PC-9 (cell line): ENCODE measurements around the gene AFAP1. TPM values are rescaled to one million over a fixed set of nuclear protein-coding genes. Genes with fewer than 3 reads are reported as not detected.

Experiments used
- BruUV-seq: library from RNA; stranded (reverse); fragments of 400-500 nt; replicated peaks from 2 replicates; lab custom pipeline; 2021; lab: Mats Ljungman, UMichigan
- CTCF ChIA-PET: fragments of 300-600 bp; sonication (Branson Sonifier 250); formaldehyde crosslinking; loops from one replicate; lab custom pipeline; 2022; ENCODE audit warnings: antibody characterized with exemption; lab: Charles Lee
- POLR2A ChIA-PET: fragments of 300-600 bp; sonication (Branson Sonifier 250); formaldehyde crosslinking; loops from one replicate; lab custom pipeline; 2022; ENCODE audit warnings: antibody characterized with exemption; ENCODE audit not compliant: unreplicated experiment; lab: Charles Lee
- DNase-seq, 2 experiments: peaks; one replicate each; pipeline versions ENCODE4 v3.0.0 to v3.0.0-alpha.2; 2015 to 2022; ENCODE audit warnings: mixed read lengths in 1 of 2
- H2AFZ ChIP-seq: fragments of 200-600 bp; sonication (generic); 2 replicates; pipeline ENCODE4 v1.8.1; 2017; ENCODE audit warnings: antibody characterized with exemption
- H3F3A ChIP-seq: fragments of 200-600 bp; sonication (generic); 2 replicates; pipeline ENCODE4 v1.8.1; 2017; ENCODE audit warnings: antibody characterized with exemption, mild to moderate bottlenecking, low read depth; ENCODE audit not compliant: insufficient read depth
- H3K27ac ChIP-seq: fragments of 200-600 bp; sonication (generic); 2 replicates; pipeline ENCODE4 v1.6.1; 2016; ENCODE audit warnings: mixed run types
- H3K27me3 ChIP-seq: fragments of 200-600 bp; sonication (generic); 2 replicates; pipeline ENCODE4 v1.6.1; 2016; ENCODE audit warnings: low read depth, mixed run types; ENCODE audit not compliant: insufficient read depth
- H3K36me3 ChIP-seq: fragments of 200-600 bp; sonication (generic); 2 replicates; pipeline ENCODE4 v1.6.1; 2016; ENCODE audit warnings: low read depth, mixed run types
- H3K4me1 ChIP-seq: fragments of 200-600 bp; sonication (generic); replicated peaks from 2 replicates; pipeline ENCODE4 v1.6.1; 2016; ENCODE audit warnings: mixed run types; ENCODE audit not compliant: insufficient read depth
- H3K4me2 ChIP-seq: fragments of 200-600 bp; sonication (generic); 2 replicates; pipeline ENCODE4 v1.6.1; 2017; ENCODE audit warnings: mixed run types
- H3K4me3 ChIP-seq: fragments of 200-600 bp; sonication (generic); 2 replicates; pipeline ENCODE4 v1.6.1; 2016; ENCODE audit warnings: mixed run types
- H3K79me2 ChIP-seq: fragments of 200-600 bp; sonication (generic); 2 replicates; pipeline ENCODE4 v1.6.1; 2017; ENCODE audit warnings: low read depth, mixed run types
- H3K9me2 ChIP-seq: fragments of 200-600 bp; sonication (generic); 2 replicates; pipeline ENCODE4 v1.8.1; 2017; ENCODE audit warnings: mild to moderate bottlenecking; ENCODE audit not compliant: insufficient read depth
- H3K9me3 ChIP-seq: fragments of 200-600 bp; sonication (generic); 2 replicates; pipeline ENCODE4 v1.8.1; 2016; ENCODE audit warnings: low read depth; ENCODE audit not compliant: insufficient read depth
- H4K20me1 ChIP-seq: fragments of 200-600 bp; sonication (generic); 2 replicates; pipeline ENCODE4 v1.8.1; 2017; ENCODE audit not compliant: insufficient read depth
- EZH2 ChIP-seq: fragments of 200-600 bp; sonication (generic); IDR thresholded peaks from 2 replicates; pipeline ENCODE4 v1.8.0; 2017; ENCODE audit warnings: antibody characterized with exemption, low read depth
- intact Hi-C: fragments of 100-400 bp; cut with micrococcal nuclease; formaldehyde crosslinking; loops from one replicate; pipeline ENCODE4 v1.10.0; 2022; ENCODE audit not compliant: unreplicated experiment
- total RNA-seq: library from RNA; stranded (reverse); gene quantifications from 2 replicates; pipeline ENCODE4 v1.2.3, GENCODE V29; 2021
- TF ChIP-seq, protein P1 (sequence below): fragments of 200-600 bp; sonication (generic); conservative IDR thresholded peaks from 2 replicates; pipeline ENCODE4 v1.6.1; 2017; ENCODE audit warnings: mixed run types, antibody characterized with exemption, mild to moderate bottlenecking, moderate library complexity

AFAP1 gene
- total RNA-seq, 1 experiment from 2014 or later = 69.6 TPM

GRCh38 chr4:7746351-7747061 lies 193.2 kb downstream of the AFAP1 start:
- no peak overlapping the region for H3K27ac ChIP-seq

GRCh38 chr4:7745301-7745885 lies 194.3 kb downstream of the AFAP1 start:
- Histone ChIP-seq H3K9me3 (no peaks in the 10 kb centered on the region), H3K4me3 (no peak overlapping the region), H3F3A (peaks cover 23% of the 10 kb centered on the region), H3K9me2 (no peaks in the 10 kb centered on the region), H3K4me1 (peaks cover 21% of the 10 kb centered on the region), H3K36me3 (no peaks in the 10 kb centered on the region), H4K20me1 (no peaks in the 10 kb centered on the region), H3K27ac (no peak overlapping the region), H3K4me2 (no peak overlapping the region), H3K27me3 (no peaks in the 10 kb centered on the region), H3K79me2 (no peaks in the 10 kb centered on the region), H2AFZ (no peak overlapping the region)
- ChIA-PET POLR2A (no interaction called here), CTCF (no interaction called here)
- DNase-seq = no peak
- intact Hi-C loops = no loop called here
- no TSS peak for BruUV-seq
- TF ChIP-seq, protein P1, sequence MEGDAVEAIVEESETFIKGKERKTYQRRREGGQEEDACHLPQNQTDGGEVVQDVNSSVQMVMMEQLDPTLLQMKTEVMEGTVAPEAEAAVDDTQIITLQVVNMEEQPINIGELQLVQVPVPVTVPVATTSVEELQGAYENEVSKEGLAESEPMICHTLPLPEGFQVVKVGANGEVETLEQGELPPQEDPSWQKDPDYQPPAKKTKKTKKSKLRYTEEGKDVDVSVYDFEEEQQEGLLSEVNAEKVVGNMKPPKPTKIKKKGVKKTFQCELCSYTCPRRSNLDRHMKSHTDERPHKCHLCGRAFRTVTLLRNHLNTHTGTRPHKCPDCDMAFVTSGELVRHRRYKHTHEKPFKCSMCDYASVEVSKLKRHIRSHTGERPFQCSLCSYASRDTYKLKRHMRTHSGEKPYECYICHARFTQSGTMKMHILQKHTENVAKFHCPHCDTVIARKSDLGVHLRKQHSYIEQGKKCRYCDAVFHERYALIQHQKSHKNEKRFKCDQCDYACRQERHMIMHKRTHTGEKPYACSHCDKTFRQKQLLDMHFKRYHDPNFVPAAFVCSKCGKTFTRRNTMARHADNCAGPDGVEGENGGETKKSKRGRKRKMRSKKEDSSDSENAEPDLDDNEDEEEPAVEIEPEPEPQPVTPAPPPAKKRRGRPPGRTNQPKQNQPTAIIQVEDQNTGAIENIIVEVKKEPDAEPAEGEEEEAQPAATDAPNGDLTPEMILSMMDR = no peak
- no peak for TF ChIP-seq EZH2

More at GRCh38 chr4:7746351-7747061, 193.2 kb downstream of the AFAP1 start:
- ChIA-PET POLR2A (no interaction called here), CTCF (no interaction called here)
- TF ChIP-seq EZH2 = no peak
- TF ChIP-seq, protein P1 = no peak
- Histone ChIP-seq H3K36me3 (no peaks in the 10 kb centered on the region), H3K79me2 (no peaks in the 10 kb centered on the region), H3K27me3 (no peaks in the 10 kb centered on the region), H3K9me3 (no peaks in the 10 kb centered on the region), H3K9me2 (no peaks in the 10 kb centered on the region), H3K4me3 (no peak overlapping the region), H3K4me2 (no peak overlapping the region), H2AFZ (no peak overlapping the region), H4K20me1 (no peaks in the 10 kb centered on the region), H3F3A (peaks cover 29% of the 10 kb centered on the region), H3K4me1 (peaks cover 29% of the 10 kb centered on the region)
- intact Hi-C loops = no loop called here
- no peak for DNase-seq
- no TSS peak for BruUV-seq

GRCh38 chr4:7744142-7744804 lies 195.4 kb downstream of the AFAP1 start:
- intact Hi-C loops = no loop called here
- ChIA-PET POLR2A (interaction anchor here (0.7 kb wide), 1 partner anchor 9 kb away, joined by 3 read pairs; no protein-coding TSS in a partner anchor), CTCF (no interaction called here)
- Histone ChIP-seq H3K27ac (no peak overlapping the region), H3K4me3 (no peak overlapping the region), H3K36me3 (no peaks in the 10 kb centered on the region), H4K20me1 (no peaks in the 10 kb centered on the region), H3K9me3 (no peaks in the 10 kb centered on the region), H3K79me2 (no peaks in the 10 kb centered on the region), H3K9me2 (no peaks in the 10 kb centered on the region), H3K4me2 (no peak overlapping the region), H2AFZ (no peak overlapping the region), H3K27me3 (no peaks in the 10 kb centered on the region), H3F3A (peaks cover 12% of the 10 kb centered on the region), H3K4me1 (peaks cover 10% of the 10 kb centered on the region; the same call in 1 of the 2 replicates)
- no TSS peak for BruUV-seq
- no peak for TF ChIP-seq EZH2
- TF ChIP-seq, protein P1 = no peak
- DNase-seq = no peak
